Measurements from ENCODE around the gene ADRB2. TPM values are rescaled to one million over a fixed set of nuclear protein-coding genes. Genes with fewer than 3 reads are reported as not detected.
"Not testable (repeated sequence)": the region's sequence is repeated elsewhere in the genome, so short reads cannot be mapped to it uniquely, and the experiment has no call there.

The ADRB2 gene
- polyA plus RNA-seq, 1 experiment = 0.63 TPM

DNA sequence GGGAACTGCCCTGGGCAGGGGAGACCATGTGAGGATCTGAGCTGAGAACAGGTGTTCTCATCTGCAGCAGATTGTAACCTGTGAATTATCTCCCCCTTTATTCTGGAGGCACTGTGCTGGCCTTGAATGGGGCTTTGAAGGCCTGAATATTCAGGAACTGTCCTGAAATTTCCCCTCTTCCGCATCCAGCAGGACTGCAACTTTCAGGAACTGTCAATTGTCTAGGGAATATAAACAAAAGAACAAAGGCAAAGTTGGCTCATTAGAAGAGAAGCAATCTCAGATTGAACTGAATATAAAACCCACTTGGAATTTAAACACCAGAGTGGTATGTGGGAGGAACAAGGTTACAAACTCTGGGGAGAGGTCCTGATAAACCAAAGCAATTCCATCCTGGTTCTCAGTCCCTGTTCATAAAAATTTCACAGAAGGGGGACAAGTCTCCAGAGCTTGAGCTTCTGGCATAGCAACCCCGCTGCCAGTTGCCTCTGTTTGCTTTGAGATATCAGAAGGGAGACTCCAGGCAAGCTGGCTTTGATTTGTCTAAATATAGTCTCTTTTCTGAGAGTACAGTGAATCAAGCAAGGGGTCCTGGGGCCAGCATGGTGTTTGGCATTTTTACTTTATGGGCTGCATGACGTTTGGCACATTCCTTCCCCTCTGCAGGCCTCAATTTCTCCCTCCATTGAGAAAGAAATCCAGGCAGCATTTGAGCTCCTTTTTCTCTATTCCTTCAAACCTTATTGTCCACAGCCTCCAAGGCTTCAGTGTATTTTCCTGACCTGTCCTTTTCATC, 47.5 kb downstream of the ADRB2 start:
- Histone ChIP-seq H3K27ac (ENCODE audit: low read depth, low read length) (no peak overlapping the region), H3K9me3 (ENCODE audit: control insufficient read depth, insufficient read depth, low read length) (no peaks in the 10 kb centered on the region), H3K27me3 (ENCODE audit: control insufficient read depth, insufficient read depth, low read length) (no peaks in the 10 kb centered on the region), H3K4me3 (ENCODE audit: low read depth, low read length) (no peak overlapping the region)
- DNase-seq (ENCODE audit: low read depth, low spot score) = no peak
- POLR2A ChIA-PET = no interaction called here
- CTCF ChIA-PET = interaction anchor here (0.6 to 1.0 kb wide), 3 partner anchors 84 to 161 kb away, joined by 3 to 4 read pairs (median 3); no protein-coding TSS in a partner anchor
- TF ChIP-seq, protein P1, sequence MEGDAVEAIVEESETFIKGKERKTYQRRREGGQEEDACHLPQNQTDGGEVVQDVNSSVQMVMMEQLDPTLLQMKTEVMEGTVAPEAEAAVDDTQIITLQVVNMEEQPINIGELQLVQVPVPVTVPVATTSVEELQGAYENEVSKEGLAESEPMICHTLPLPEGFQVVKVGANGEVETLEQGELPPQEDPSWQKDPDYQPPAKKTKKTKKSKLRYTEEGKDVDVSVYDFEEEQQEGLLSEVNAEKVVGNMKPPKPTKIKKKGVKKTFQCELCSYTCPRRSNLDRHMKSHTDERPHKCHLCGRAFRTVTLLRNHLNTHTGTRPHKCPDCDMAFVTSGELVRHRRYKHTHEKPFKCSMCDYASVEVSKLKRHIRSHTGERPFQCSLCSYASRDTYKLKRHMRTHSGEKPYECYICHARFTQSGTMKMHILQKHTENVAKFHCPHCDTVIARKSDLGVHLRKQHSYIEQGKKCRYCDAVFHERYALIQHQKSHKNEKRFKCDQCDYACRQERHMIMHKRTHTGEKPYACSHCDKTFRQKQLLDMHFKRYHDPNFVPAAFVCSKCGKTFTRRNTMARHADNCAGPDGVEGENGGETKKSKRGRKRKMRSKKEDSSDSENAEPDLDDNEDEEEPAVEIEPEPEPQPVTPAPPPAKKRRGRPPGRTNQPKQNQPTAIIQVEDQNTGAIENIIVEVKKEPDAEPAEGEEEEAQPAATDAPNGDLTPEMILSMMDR (IDR thresholded peaks at IDR 0.05; ENCODE audit: low read depth, low read length) = no peak

DNA sequence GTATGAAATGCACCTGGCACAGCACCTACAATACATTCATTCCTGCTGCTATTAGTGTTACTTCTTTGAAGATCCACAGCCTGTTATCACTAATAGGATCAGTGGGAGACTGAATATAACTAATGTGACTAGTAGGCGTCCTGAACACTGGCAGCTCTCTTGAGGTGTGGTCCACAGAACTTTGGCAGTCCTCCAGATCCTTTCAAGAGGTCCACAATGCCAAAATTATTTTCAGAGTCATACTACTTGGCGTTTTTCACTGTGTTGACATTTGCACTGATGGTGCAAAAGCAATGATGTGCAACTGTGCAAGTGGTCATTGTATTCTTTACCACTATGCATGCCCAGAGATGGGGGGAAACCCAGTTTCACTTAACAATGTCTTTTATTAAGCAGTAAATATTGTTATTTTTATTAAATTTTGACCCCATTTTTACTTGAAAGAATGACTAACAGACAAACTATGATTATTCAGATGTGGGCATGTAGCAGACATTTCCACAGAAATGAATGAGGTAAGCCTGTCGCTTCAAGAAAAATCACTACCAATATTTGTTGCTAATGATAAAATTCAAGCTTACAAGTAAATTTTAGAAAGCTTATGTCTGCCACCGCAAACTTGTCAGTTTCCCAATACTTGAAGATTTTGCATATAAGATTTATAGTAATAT, 48.9 kb downstream of the ADRB2 start:
- H3K9me3 ChIP-seq (ENCODE audit: control insufficient read depth, insufficient read depth, low read length) = no peaks in the 10 kb centered on the region
- ChIA-PET POLR2A (no interaction called here), CTCF (no interaction called here)
- H3K27me3 ChIP-seq (ENCODE audit: control insufficient read depth, insufficient read depth, low read length) = no peaks in the 10 kb centered on the region
- TF ChIP-seq, protein P1 (IDR thresholded peaks at IDR 0.05; ENCODE audit: low read depth, low read length) = no peak
- DNase-seq (ENCODE audit: low read depth, low spot score) = no peak
- no peak overlapping the region for H3K27ac ChIP-seq (ENCODE audit: low read depth, low read length)
- H3K4me3 ChIP-seq (ENCODE audit: low read depth, low read length) = no peak overlapping the region

DNA sequence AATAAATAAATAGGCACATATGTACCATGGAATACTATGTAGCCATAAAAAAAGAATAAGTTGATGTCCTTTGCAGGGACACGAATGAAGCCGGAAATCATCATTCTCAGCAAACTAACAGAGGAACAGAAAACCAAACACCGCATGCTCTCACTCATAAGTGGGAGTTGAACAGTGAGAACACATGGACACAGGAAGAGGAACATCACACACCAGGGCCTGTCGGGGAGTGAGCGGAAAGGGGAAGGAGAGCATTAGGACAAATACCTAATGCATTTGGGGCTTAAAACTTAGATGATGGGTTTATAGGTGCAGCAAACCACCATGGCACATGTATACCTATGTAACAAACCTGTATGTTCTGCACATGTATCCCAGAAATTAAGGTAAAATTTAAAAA, 51.0 kb downstream of the ADRB2 start:
- H3K4me3 ChIP-seq (ENCODE audit: low read depth, low read length); POLR2A ChIA-PET; H3K9me3 ChIP-seq (ENCODE audit: control insufficient read depth, insufficient read depth, low read length); CTCF ChIA-PET; H3K27me3 ChIP-seq (ENCODE audit: control insufficient read depth, insufficient read depth, low read length); DNase-seq (ENCODE audit: low read depth, low spot score); H3K27ac ChIP-seq (ENCODE audit: low read depth, low read length): not testable (repeated sequence)

Other genes with a start within 250 kb of the ADRB2 start
- not detected in 2 replicates for gene HTR4, start 172.1 kb upstream of the ADRB2 start, polyA plus RNA-seq (2011; rRNA removed)
- 1.3 and 1.6 TPM in 2 replicates for gene SH3TC2, start 236.5 kb downstream of the ADRB2 start, polyA plus RNA-seq (2011; rRNA removed)

Data from AG04450 (cell line).